Activated CD4-positive, alpha-beta T cell treated with anti-CD3 and anti-CD28 coated beads, Interleukin-2, amount 50 U/mL, for 1 hour (primary cell): ENCODE results near the gene LCMT1.
A peak's percentile ranks its signal among the peaks of the same experiment; 100 is the strongest.
"Not testable (repeated sequence)": the region's sequence is repeated elsewhere in the genome, so short reads cannot be mapped to it uniquely, and the experiment has no call there.

ENCODE experiments used
- DNase-seq: peaks from one replicate; pipeline ENCODE4 v3.0.0-alpha.2; 2020

The LCMT1 gene

GRCh38 chr16:25111403-25112166 is at the start of gene LCMT1:
TSS of gene LCMT1 (plus strand) at chr16:25111742. CDS start at chr16:25111884, 142 bp downstream.
- DNase-seq = peak; percentile 84

DNA sequence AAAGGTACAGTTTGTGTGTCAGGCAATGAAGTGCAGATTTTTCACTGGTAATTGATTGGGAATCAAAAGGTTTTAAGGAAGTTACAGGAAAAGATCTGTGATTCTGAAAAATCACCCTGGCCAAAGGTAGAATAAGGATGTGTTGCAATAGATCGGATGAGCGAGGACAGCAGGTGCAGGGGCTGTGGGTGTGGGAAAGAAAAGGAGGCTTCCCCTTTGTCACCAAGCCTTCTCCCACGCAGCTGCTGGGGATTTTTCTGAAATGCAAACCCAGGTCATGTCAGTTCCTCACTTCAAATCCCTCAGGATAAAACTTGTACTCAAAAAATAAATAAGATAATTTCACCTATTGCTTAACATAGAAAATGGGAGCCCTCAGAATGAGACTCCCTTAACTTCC is 48.4 kb upstream of the LCMT1 start:
- DNase-seq = no peak

DNA sequence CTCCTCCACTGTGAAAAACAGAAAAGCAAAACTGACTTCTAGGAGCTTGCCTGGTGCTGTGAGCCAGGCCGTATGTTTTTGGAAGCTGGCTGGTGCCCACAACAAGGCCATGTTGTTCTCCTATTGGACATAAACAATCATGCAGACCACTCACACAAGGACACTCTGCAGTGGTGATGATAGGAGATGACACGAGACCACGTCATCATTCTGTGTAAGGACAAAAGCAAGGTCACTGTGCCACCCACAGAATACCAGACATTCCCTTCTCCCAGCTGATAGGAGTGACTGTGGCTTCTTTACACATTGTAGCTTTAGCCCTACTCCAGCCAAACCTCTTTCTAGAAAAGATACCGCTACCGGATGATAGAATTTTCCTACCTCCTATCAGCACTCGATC is 47.7 kb upstream of the LCMT1 start:
- no peak for DNase-seq

- DNase-seq = not testable (repeated sequence)
Measured at GRCh38 chr16:25064281-25064680, 47.3 kb upstream of the LCMT1 start.

DNA sequence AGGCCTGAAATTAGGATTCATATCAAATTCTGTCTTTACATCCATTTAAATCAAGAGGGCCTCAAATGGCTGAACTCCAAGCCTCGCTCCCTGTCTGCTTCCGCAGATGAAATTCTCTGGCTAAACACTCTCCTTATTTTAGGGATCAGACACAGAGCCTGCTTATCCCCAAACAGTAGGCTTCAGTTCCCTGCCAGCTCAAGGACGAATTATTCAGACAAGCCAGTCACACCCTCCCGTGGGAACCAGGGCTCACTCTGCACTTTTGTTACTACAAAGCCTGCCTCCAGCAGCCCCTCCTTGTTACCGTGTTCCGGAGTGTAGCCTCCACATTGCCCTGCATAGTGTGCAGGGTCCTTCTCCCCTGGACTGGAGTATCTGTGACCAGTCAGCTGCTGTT is 46.6 kb upstream of the LCMT1 start:
- DNase-seq = no peak

GRCh38 chr16:25065899-25066298 is 45.6 kb upstream of the LCMT1 start:
- DNase-seq = no peak

- no peak for DNase-seq
Measured at GRCh38 chr16:25066426-25066746, 45.2 kb upstream of the LCMT1 start.

- peak; percentile 75 for DNase-seq
Measured at GRCh38 chr16:25066747-25067631, 44.6 kb upstream of the LCMT1 start.

- no peak for DNase-seq
Measured at GRCh38 chr16:25073854-25074253, 37.7 kb upstream of the LCMT1 start.

DNA sequence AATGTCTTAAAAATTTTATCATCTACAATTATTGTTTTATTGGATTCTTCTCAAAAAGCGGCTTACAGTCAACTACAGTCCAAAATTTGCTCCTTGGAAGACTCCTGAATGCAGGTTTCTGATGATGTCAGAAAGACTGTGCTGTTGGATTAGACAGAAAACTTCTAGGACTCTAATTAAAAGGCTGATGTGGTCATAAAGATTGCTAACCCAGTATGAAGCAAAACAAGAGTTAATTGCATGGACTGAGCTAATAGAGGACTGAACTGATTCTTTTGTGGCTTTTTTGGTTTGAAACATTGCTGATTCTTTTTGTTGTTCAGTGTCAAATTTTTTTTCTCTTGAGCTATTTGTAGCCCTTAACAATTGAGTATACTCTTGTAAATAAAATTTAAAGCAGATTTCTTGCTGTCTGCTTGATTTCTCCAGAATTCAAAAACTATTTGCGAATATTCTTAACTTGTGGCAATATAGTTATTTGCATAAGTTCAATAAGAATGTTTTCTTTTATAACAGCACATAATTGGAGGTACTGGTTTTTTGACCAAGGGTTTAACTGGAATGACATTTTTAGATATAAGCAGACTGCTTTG is 33.1 kb upstream of the LCMT1 start:
- DNase-seq = no peak

GRCh38 chr16:25079637-25080378 is 31.7 kb upstream of the LCMT1 start:
- no peak for DNase-seq

DNA sequence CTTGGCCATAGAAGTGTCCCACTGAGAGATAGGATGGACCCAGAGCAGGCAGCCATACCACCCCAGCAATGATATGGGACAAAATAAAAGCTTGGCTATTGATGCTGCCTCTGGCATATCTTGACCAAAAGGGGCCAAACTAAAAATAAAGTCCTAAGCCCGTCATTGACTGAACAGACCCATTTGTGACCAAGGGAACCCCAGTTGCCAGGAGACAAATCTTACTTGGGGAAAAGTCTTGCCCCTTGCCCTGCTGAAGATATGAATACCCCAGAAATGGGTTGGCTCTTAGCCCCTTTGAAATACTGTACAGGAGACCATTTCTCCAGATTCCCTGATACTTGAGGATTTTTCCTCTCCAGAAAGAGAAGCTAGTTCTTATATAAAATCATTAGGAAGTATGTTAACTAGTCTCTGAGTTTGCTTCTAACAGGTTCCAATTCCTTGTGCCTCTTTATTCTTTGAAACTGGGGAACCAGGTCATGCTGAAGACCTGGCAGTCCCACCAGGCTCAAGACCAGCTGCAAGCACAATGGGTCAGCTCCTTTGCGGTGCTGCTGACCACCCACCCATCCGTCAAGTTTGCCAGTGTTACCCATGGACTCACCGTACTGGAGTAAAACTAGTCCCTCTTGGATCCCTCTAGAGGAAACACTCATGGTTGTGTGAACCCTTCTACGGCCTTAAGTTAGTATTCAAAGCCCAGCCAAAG is 31.0 kb upstream of the LCMT1 start:
- DNase-seq = no peak

- DNase-seq = no peak
Measured at GRCh38 chr16:25081702-25082101, 29.8 kb upstream of the LCMT1 start.

DNA sequence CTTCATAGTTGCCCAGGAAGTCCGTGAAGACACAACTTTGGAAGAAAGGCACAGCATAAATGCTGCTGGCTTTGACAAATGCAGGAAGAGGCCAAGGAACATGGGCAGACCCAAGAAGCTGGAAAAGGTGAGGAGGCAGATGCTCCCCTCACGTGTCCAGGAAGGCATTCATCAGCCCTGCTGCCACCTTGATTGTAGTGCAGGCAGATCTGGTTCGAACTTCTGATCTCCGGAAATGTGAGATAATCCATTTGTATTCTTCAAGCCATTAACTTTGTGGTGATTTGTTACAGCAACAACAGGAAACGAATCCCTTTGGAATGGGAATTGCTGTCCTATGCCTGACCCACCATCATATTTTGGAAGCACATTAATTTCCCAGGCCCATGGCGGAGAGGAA is 28.5 kb upstream of the LCMT1 start:
- no peak for DNase-seq

DNA sequence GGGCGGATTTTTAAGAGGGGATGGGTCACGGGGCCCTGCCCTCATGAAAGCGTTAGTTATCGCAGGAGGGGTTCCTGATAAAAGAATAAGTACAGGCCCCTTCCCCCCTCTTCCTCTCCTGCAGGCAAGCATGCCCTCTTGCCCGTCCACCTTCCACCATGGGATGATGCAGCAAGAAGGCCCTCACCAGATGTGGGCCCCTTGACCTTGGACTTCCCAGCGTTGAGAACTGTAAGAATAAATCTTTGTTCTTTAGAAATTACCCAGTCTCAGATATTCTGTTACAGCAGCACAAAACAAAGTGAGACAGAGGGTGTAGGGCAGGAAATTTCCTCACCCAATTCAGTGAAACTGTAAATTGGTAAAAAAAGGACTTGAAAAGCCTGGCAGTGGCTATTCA is 27.8 kb upstream of the LCMT1 start:
- DNase-seq = no peak

DNA sequence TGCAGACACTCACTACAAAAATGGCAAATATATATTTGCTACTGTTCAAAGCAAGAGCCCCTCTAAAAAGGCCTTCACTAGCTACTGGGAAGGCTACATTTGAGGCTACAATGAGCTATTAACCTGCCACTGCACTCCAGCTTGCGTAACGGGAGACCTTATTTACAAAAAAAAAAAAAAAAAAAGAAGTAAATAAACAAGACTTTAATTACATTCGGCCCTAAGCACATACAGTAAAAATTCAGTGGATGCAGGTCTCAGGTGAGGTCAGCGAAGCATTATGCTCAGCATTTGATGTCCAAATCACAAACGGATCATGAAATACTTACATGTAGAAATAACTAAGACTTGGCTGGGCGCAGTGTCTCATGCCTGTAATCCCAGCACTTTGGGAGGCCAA is 26.7 kb upstream of the LCMT1 start:
- DNase-seq = no peak

DNA sequence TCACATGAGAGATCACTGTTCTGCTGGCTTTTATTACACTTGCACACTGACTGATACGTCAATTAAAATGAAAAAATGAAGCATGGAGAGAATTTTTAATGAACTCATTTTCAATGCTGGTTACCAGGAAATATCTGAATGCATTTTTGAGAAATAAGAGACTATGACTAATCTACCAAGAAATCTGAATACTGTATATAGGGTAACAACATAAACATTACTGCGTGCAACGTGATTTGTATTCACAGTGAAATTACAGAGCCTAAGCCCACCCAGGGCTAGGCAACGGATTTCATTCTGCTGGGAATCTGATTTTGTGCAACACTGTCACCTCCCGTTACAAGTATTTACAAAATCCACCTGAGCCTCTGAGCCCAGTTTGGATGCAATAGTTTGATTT is 23.8 kb upstream of the LCMT1 start:
- DNase-seq = no peak

GRCh38 chr16:25089351-25089750 is 22.2 kb upstream of the LCMT1 start:
- DNase-seq = no peak

DNA sequence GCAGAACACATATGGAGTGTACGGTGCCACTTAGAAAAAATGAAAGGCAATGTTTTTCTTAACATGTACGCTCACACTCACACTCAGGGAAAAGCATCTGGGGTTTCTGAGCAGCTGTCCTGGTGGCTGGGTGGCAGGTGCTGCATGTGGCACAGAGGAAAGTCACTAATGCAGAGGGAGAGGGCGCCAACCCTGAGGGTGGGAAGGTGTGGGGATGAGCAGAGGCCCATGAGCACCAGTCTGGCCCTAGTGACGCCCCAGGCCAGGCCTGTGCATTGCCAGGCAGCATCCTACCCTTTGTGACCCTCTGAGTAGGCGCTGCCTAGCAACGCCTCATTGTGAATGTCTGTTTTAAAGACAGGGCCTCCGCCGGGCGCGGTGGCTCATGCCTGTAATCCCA is 19.1 kb upstream of the LCMT1 start:
- DNase-seq = no peak

DNA sequence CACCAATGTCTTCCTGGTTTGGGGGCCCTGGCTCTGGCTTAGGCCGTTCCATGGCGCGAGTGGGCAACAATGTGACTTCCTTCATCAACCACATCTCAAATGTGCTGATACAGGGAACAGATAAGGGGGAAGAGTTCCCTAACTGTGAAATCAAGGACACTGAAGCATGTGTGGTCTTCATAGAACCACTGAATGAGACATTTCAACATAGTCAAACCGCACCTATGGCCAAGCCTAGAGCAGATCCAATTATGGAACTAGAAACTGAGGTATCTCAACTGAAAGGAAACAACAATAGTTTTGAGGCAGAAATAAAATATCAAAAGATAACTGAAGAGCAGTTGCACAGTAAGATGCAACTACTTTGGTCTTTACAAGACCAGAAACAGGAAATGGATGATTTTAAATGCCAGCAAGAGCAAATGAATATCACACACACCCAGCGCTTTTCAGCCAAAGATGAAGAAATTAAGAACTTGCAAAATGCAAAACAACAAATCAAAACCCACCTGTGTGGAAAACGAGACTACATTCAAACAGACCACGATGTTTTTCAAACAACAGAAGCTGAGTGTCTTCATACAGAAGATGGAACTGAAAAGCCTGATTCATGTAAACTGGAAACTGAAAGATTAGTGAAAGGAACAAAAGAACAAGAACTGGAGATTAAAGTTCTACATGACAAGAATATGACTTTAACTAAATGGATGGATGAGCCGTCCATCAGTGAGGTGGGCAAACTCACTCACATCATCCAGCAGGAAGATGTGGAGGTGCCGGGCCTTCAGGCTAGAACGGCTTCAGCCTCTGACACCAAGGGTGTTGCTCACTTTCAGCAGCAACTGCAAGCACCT is 18.1 kb upstream of the LCMT1 start:
- no peak for DNase-seq

DNA sequence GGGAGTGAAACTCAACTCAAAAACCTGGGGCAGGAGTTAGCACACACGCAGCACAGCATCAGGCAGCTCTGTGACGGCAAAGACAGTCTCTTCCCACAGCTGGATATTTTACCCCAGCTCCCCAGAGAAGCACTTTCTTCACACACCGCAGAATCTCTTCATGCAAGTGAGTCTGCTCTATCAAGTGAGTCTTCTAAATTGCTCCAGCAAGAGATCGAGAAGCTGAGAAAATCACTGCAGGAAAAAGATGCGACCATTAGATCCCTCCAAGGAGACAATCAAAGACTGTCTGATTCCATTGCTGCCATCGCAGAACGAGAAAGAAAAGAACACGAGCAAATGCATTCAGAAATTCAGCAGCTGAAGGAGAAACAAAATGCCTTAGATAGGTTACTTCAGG is 16.9 kb upstream of the LCMT1 start:
- no peak for DNase-seq

- no peak for DNase-seq
Measured at GRCh38 chr16:25095636-25096035, 15.9 kb upstream of the LCMT1 start.
